ENCODE data around the gene ACYP2.

Gene ACYP2

GRCh38 chr2:54329482-54330161, 214.2 kb downstream of the ACYP2 start:
- DNase-seq (ENCODE audit: low spot score) = no peak

GRCh38 chr2:54330162-54330925, 214.9 kb downstream of the ACYP2 start:
- peak; percentile 99 for DNase-seq (ENCODE audit: low spot score)

GRCh38 chr2:54330926-54331835, 215.8 kb downstream of the ACYP2 start:
- peak; percentile 14 for DNase-seq (ENCODE audit: low spot score)

- DNase-seq (ENCODE audit: low spot score) = no peak
Observed at GRCh38 chr2:54332386-54332785, 217.0 kb downstream of the ACYP2 start.

- DNase-seq (ENCODE audit: low spot score) = peak; percentile 39
Observed at GRCh38 chr2:54336136-54336976, 220.9 kb downstream of the ACYP2 start.

GRCh38 chr2:54336977-54337255, 221.5 kb downstream of the ACYP2 start:
- no peak for DNase-seq (ENCODE audit: low spot score)

GRCh38 chr2:54341656-54342055, 226.2 kb downstream of the ACYP2 start:
- DNase-seq (ENCODE audit: low spot score) = peak; percentile 51

- DNase-seq (ENCODE audit: low spot score) = no peak
Observed at GRCh38 chr2:54342603-54343002, 227.2 kb downstream of the ACYP2 start.

GRCh38 chr2:54347622-54348021, 232.2 kb downstream of the ACYP2 start:
- no peak for DNase-seq (ENCODE audit: low spot score)

GRCh38 chr2:54348646-54349045, 233.2 kb downstream of the ACYP2 start:
- DNase-seq (ENCODE audit: low spot score) = peak; percentile 27

GRCh38 chr2:54350426-54350825, 235.0 kb downstream of the ACYP2 start:
- no peak for DNase-seq (ENCODE audit: low spot score)

GRCh38 chr2:54353216-54353615, 237.8 kb downstream of the ACYP2 start:
- DNase-seq (ENCODE audit: low spot score) = no peak

Measured in Ammon's horn (tissue), 1 donor.